Right renal cortex interstitium (tissue), 3 donors: Measurements from ENCODE around the gene MSANTD4. TPM values are rescaled to one million over a fixed set of nuclear protein-coding genes. Genes with fewer than 3 reads are reported as not detected.
"Not testable (repeated sequence)": the region's sequence is repeated elsewhere in the genome, so short reads cannot be mapped to it uniquely, and the experiment has no call there.

ENCODE experiments used
- DNase-seq, 3 donors: peaks; one replicate each; pipeline ENCODE4 v3.0.0-alpha.2; 2013; ENCODE audit warnings: low read depth in 3 of 3, low spot score in 2 of 3
- polyA plus RNA-seq, 3 donors: library from polyadenylated mRNA; unstranded; fragments of 120-200 nt; gene quantifications; one replicate each; pipeline ENCODE4 v1.2.1, GENCODE V29; 2013; ENCODE audit not compliant: insufficient read length in 3 of 3

MSANTD4 gene
- polyA plus RNA-seq, 3 donors = 39.2 to 43.4 (median 43.0) TPM

- DNase-seq = no peak
These were observed 7.4 kb downstream of the MSANTD4 start for GRCh38 chr11:106014620-106015019.

- DNase-seq = no peak
These were observed 8.0 kb downstream of the MSANTD4 start for GRCh38 chr11:106014035-106014434.

- no peak for DNase-seq
These were observed 9.3 kb downstream of the MSANTD4 start for GRCh38 chr11:106012744-106013143.

GRCh38 chr11:106011481-106011880 lies 10.6 kb downstream of the MSANTD4 start:
- DNase-seq = no peak

GRCh38 chr11:106003094-106003493 lies 18.9 kb downstream of the MSANTD4 start:
- not testable (repeated sequence) for DNase-seq

GRCh38 chr11:106001304-106002012 lies 20.6 kb downstream of the MSANTD4 start:
- DNase-seq = no peak

- no peak for DNase-seq
These were observed 30.2 kb downstream of the MSANTD4 start for GRCh38 chr11:105991888-105992287.

GRCh38 chr11:105989124-105989523 lies 32.9 kb downstream of the MSANTD4 start:
- DNase-seq = no peak

- DNase-seq = no peak
These were observed 33.8 kb downstream of the MSANTD4 start for GRCh38 chr11:105988197-105988596.

- no peak for DNase-seq
These were observed 35.5 kb downstream of the MSANTD4 start for GRCh38 chr11:105986554-105986953.

GRCh38 chr11:105979997-105980703 lies 41.9 kb downstream of the MSANTD4 start:
- DNase-seq = no peak

GRCh38 chr11:105975128-105975527 lies 46.9 kb downstream of the MSANTD4 start:
- no peak for DNase-seq

- DNase-seq = no peak
These were observed 52.3 kb downstream of the MSANTD4 start for GRCh38 chr11:105969756-105970155.

- DNase-seq = no peak
These were observed 53.9 kb downstream of the MSANTD4 start for GRCh38 chr11:105968021-105968697.

- no peak for DNase-seq
These were observed 61.5 kb downstream of the MSANTD4 start for GRCh38 chr11:105960252-105961245.

Other genes starting within 250 kb of the MSANTD4 start
- 10 to 100 TPM; 11.8 to 13.8 (median 13.2) TPM for gene KBTBD3, start 55.1 kb upstream of the MSANTD4 start, polyA plus RNA-seq
- gene AASDHPPT, start 55.4 kb upstream of the MSANTD4 start, polyA plus RNA-seq = 10 to 100 TPM; 80.6 to 83.6 (median 81.2) TPM